Ishikawa (cell line): ENCODE data around the gene DLX6.

Experiments
- CEBPB ChIP-seq: IDR thresholded peaks from 2 replicates; pipeline ENCODE4 v1.6.1; 2012
- CREB1 ChIP-seq: IDR thresholded peaks from 2 replicates; pipeline ENCODE4 v1.6.1; 2012; ENCODE audit warnings: low read depth
- EGR1 ChIP-seq: IDR thresholded peaks from 2 replicates; pipeline ENCODE4 v1.6.1; 2012
- EP300 ChIP-seq: IDR thresholded peaks from 2 replicates; pipeline ENCODE4 v1.6.1; 2012; ENCODE audit warnings: borderline replicate concordance
- FOXM1 ChIP-seq: IDR thresholded peaks from 2 replicates; pipeline ENCODE4 v1.6.1; 2012; ENCODE audit warnings: low read depth, borderline replicate concordance
- MAX ChIP-seq: IDR thresholded peaks from 2 replicates; pipeline ENCODE4 v1.6.1; 2012
- NFIC ChIP-seq: IDR thresholded peaks from 2 replicates; pipeline ENCODE4 v1.6.1; 2012
- RAD21 ChIP-seq: IDR thresholded peaks from 2 replicates; pipeline ENCODE4 v1.6.1; 2012; ENCODE audit warnings: low read depth
- REST ChIP-seq: IDR thresholded peaks from 2 replicates; pipeline ENCODE4 v1.6.1; 2012; ENCODE audit warnings: low read depth, mild to moderate bottlenecking
- TAF1 ChIP-seq: IDR thresholded peaks from 2 replicates; pipeline ENCODE4 v1.6.1; 2012; ENCODE audit warnings: low read depth, mild to moderate bottlenecking
- TCF12 ChIP-seq: IDR thresholded peaks from 2 replicates; pipeline ENCODE4 v1.6.1; 2012; ENCODE audit warnings: low read depth
- TEAD4 ChIP-seq: IDR thresholded peaks from 2 replicates; pipeline ENCODE4 v1.6.1; 2012
- YY1 ChIP-seq: IDR thresholded peaks from 2 replicates; pipeline ENCODE4 v1.6.1; 2012; ENCODE audit warnings: low read depth
- ZBTB7A ChIP-seq: IDR thresholded peaks from 2 replicates; pipeline ENCODE4 v1.6.1; 2012; ENCODE audit warnings: low read depth

GRCh38 chr7:97015756-97016380, 10.5 kb downstream of the DLX6 start:
- TF ChIP-seq TEAD4 (no peak), TAF1 (no peak), FOXM1 (no peak), CEBPB (no peak), ZBTB7A (no peak), YY1 (no peak), MAX (no peak), RAD21 (no peak), EP300 (no peak), TCF12 (no peak), REST (no peak), CREB1 (no peak), EGR1 (no peak), NFIC (no peak)
